Activated CD8-positive, alpha-beta T cell treated with anti-CD3 and anti-CD28 coated beads, Interleukin-2, amount 10 ng/mL, durations not matched to agents 7 days and 5 days (primary cell): ENCODE results near the gene PNPLA5. TPM values are rescaled to one million over a fixed set of nuclear protein-coding genes. Genes with fewer than 3 reads are reported as not detected.

Source experiments
- ATAC-seq: fragments of 150-1000 bp; cut with Tn5 transposase; one replicate; pipeline ENCODE4 v1.10.0; 2021; ENCODE audit warnings: moderate library complexity
- CTCF ChIA-PET: fragments of 350-600 bp; sonication (Branson Sonifier 250); formaldehyde crosslinking; loops from one replicate; lab custom pipeline; 2021; ENCODE audit warnings: antibody characterized with exemption; lab: Charles Lee
- POLR2A ChIA-PET: fragments of 350-600 bp; sonication (Branson Sonifier 250); formaldehyde crosslinking; loops from one replicate; lab custom pipeline; 2021; ENCODE audit warnings: antibody characterized with exemption; lab: Charles Lee
- DNase-seq: peaks from one replicate; pipeline ENCODE4 v3.0.0-alpha.2; 2020
- H3K27ac Mint-ChIP-seq: one replicate; pipeline ENCODE4 v1.8.0; 2021; ENCODE audit warnings: mild to moderate bottlenecking, mixed read lengths
- H3K27me3 Mint-ChIP-seq: one replicate; pipeline ENCODE4 v1.8.0; 2021; ENCODE audit warnings: low read depth, mixed read lengths
- H3K36me3 Mint-ChIP-seq: one replicate; pipeline ENCODE4 v1.8.0; 2021; ENCODE audit warnings: low read depth, mixed read lengths
- H3K4me1 Mint-ChIP-seq: one replicate; pipeline ENCODE4 v1.8.0; 2021; ENCODE audit warnings: low read depth, mixed read lengths
- H3K4me3 Mint-ChIP-seq: one replicate; pipeline ENCODE4 v1.8.0; 2021; ENCODE audit warnings: mild to moderate bottlenecking, mixed read lengths
- H3K9me3 Mint-ChIP-seq: one replicate; pipeline ENCODE4 v1.8.0; 2022; ENCODE audit warnings: mixed read lengths; ENCODE audit not compliant: insufficient read depth
- total RNA-seq, 2 experiments: library from RNA; stranded (reverse); gene quantifications; one replicate each; pipeline ENCODE4 v1.2.3, GENCODE V29; 2021

PNPLA5 gene
- total RNA-seq, 2 experiments from 2014 or later = not detected

GRCh38 chr22:43859176-43859575, 32.6 kb downstream of the PNPLA5 start:
- H3K27me3 Mint-ChIP-seq = peaks cover 33% of the 10 kb centered on the region
- H3K4me3 Mint-ChIP-seq = no peak overlapping the region
- H3K9me3 Mint-ChIP-seq = no peaks in the 10 kb centered on the region
- H3K36me3 Mint-ChIP-seq = no peaks in the 10 kb centered on the region
- no peak for DNase-seq
- POLR2A ChIA-PET = no interaction called here
- ATAC-seq = no peak
- H3K4me1 Mint-ChIP-seq = peaks cover 2% of the 10 kb centered on the region
- no peak overlapping the region for H3K27ac Mint-ChIP-seq
- CTCF ChIA-PET = no interaction called here

- Mint-ChIP-seq H3K36me3 (no peaks in the 10 kb centered on the region), H3K27me3 (peaks cover 25% of the 10 kb centered on the region), H3K4me1 (peaks cover 2% of the 10 kb centered on the region), H3K27ac (no peak overlapping the region), H3K4me3 (no peak overlapping the region), H3K9me3 (no peaks in the 10 kb centered on the region)
- POLR2A ChIA-PET = no interaction called here
- ATAC-seq = no peak
- CTCF ChIA-PET = no interaction called here
- DNase-seq = no peak
Measured at GRCh38 chr22:43858156-43858895, 33.5 kb downstream of the PNPLA5 start.

- CTCF ChIA-PET = interaction anchor here (0.8 kb wide), 1 partner anchor 26 kb away, joined by 3 read pairs; no protein-coding TSS in a partner anchor
Measured at GRCh38 chr22:43857367-43857766, 34.4 kb downstream of the PNPLA5 start.

GRCh38 chr22:43855431-43855830, 36.4 kb downstream of the PNPLA5 start:
- ChIA-PET POLR2A (no interaction called here), CTCF (no interaction called here)
- H3K4me1 Mint-ChIP-seq = no peaks in the 10 kb centered on the region
- peaks cover 12% of the 10 kb centered on the region for H3K27me3 Mint-ChIP-seq
- H3K9me3 Mint-ChIP-seq = no peaks in the 10 kb centered on the region
- H3K27ac Mint-ChIP-seq = no peak overlapping the region
- ATAC-seq (no peak), DNase-seq (no peak)
- no peak overlapping the region for H3K4me3 Mint-ChIP-seq
- no peaks in the 10 kb centered on the region for H3K36me3 Mint-ChIP-seq

More at GRCh38 chr22:43857367-43857766, 34.4 kb downstream of the PNPLA5 start:
- Mint-ChIP-seq H3K36me3 (no peaks in the 10 kb centered on the region), H3K4me1 (no peaks in the 10 kb centered on the region), H3K9me3 (no peaks in the 10 kb centered on the region), H3K27ac (no peak overlapping the region), H3K27me3 (peaks cover 22% of the 10 kb centered on the region), H3K4me3 (no peak overlapping the region)
- ATAC-seq (no peak), DNase-seq (no peak)
- POLR2A ChIA-PET = interaction anchor here (0.6 kb wide), 1 partner anchor 141 kb away, joined by 3 read pairs; no protein-coding TSS in a partner anchor

GRCh38 chr22:43854786-43855271, 37.0 kb downstream of the PNPLA5 start:
- no peaks in the 10 kb centered on the region for H3K4me1 Mint-ChIP-seq
- POLR2A ChIA-PET = no interaction called here
- H3K9me3 Mint-ChIP-seq = no peaks in the 10 kb centered on the region
- peaks cover 12% of the 10 kb centered on the region for H3K27me3 Mint-ChIP-seq
- no peak for DNase-seq
- no peak overlapping the region for H3K27ac Mint-ChIP-seq
- CTCF ChIA-PET = no interaction called here
- no peaks in the 10 kb centered on the region for H3K36me3 Mint-ChIP-seq
- H3K4me3 Mint-ChIP-seq = no peak overlapping the region
- ATAC-seq = no peak

- ATAC-seq (no peak), DNase-seq (no peak)
- H3K9me3 Mint-ChIP-seq = no peaks in the 10 kb centered on the region
- no peaks in the 10 kb centered on the region for H3K4me1 Mint-ChIP-seq
- H3K36me3 Mint-ChIP-seq = no peaks in the 10 kb centered on the region
- H3K4me3 Mint-ChIP-seq = no peak overlapping the region
- peaks cover 12% of the 10 kb centered on the region for H3K27me3 Mint-ChIP-seq
- CTCF ChIA-PET = no interaction called here
- POLR2A ChIA-PET = no interaction called here
- no peak overlapping the region for H3K27ac Mint-ChIP-seq
Measured at GRCh38 chr22:43854121-43854785, 37.6 kb downstream of the PNPLA5 start.

GRCh38 chr22:43853328-43853931, 38.4 kb downstream of the PNPLA5 start:
- no peaks in the 10 kb centered on the region for H3K36me3 Mint-ChIP-seq
- POLR2A ChIA-PET = no interaction called here
- no peak overlapping the region for H3K4me3 Mint-ChIP-seq
- H3K9me3 Mint-ChIP-seq = no peaks in the 10 kb centered on the region
- no peak for DNase-seq
- no peaks in the 10 kb centered on the region for H3K4me1 Mint-ChIP-seq
- ATAC-seq = no peak
- peaks cover 9% of the 10 kb centered on the region for H3K27me3 Mint-ChIP-seq
- CTCF ChIA-PET = no interaction called here
- H3K27ac Mint-ChIP-seq = no peak overlapping the region

- DNase-seq = no peak
- no peaks in the 10 kb centered on the region for H3K4me1 Mint-ChIP-seq
- POLR2A ChIA-PET = no interaction called here
Measured at GRCh38 chr22:43852573-43853327, 39.1 kb downstream of the PNPLA5 start.

GRCh38 chr22:43851979-43852307, 39.9 kb downstream of the PNPLA5 start:
- H3K27ac Mint-ChIP-seq = no peak overlapping the region
- ChIA-PET POLR2A (no interaction called here), CTCF (no interaction called here)
- no peak for ATAC-seq
- DNase-seq = no peak
- no peak overlapping the region for H3K4me3 Mint-ChIP-seq
- H3K27me3 Mint-ChIP-seq = peaks cover 5% of the 10 kb centered on the region
- no peaks in the 10 kb centered on the region for H3K9me3 Mint-ChIP-seq
- no peaks in the 10 kb centered on the region for H3K4me1 Mint-ChIP-seq
- H3K36me3 Mint-ChIP-seq = no peaks in the 10 kb centered on the region

More at GRCh38 chr22:43852573-43853327, 39.1 kb downstream of the PNPLA5 start:
- H3K36me3 Mint-ChIP-seq = no peaks in the 10 kb centered on the region
- CTCF ChIA-PET = no interaction called here
- H3K27me3 Mint-ChIP-seq = peaks cover 9% of the 10 kb centered on the region
- H3K27ac Mint-ChIP-seq = no peak overlapping the region
- H3K9me3 Mint-ChIP-seq = no peaks in the 10 kb centered on the region
- H3K4me3 Mint-ChIP-seq = no peak overlapping the region
- no peak for ATAC-seq

GRCh38 chr22:43851058-43851978, 40.5 kb downstream of the PNPLA5 start:
- POLR2A ChIA-PET = no interaction called here
- H3K4me3 Mint-ChIP-seq = no peak overlapping the region
- H3K4me1 Mint-ChIP-seq = no peaks in the 10 kb centered on the region
- no peaks in the 10 kb centered on the region for H3K9me3 Mint-ChIP-seq
- H3K27ac Mint-ChIP-seq = no peak overlapping the region
- peaks cover 3% of the 10 kb centered on the region for H3K27me3 Mint-ChIP-seq
- ATAC-seq = no peak
- no peak for DNase-seq
- H3K36me3 Mint-ChIP-seq = no peaks in the 10 kb centered on the region
- CTCF ChIA-PET = no interaction called here

GRCh38 chr22:43850529-43850928, 41.3 kb downstream of the PNPLA5 start:
- peaks cover 3% of the 10 kb centered on the region for H3K27me3 Mint-ChIP-seq
- DNase-seq (no peak), ATAC-seq (no peak)
- no peaks in the 10 kb centered on the region for H3K36me3 Mint-ChIP-seq
- no peak overlapping the region for H3K4me3 Mint-ChIP-seq
- no peak overlapping the region for H3K27ac Mint-ChIP-seq
- POLR2A ChIA-PET = no interaction called here
- CTCF ChIA-PET = no interaction called here
- no peaks in the 10 kb centered on the region for H3K4me1 Mint-ChIP-seq
- H3K9me3 Mint-ChIP-seq = no peaks in the 10 kb centered on the region
